Fibroblast of pulmonary artery (primary cell): ENCODE results near the gene CSTF2.

Experiments used
- DNase-seq: peaks from one replicate; pipeline ENCODE4 v3.0.0-alpha.2; 2010; ENCODE audit warnings: low read depth
- H3K4me3 ChIP-seq: replicated peaks from 2 replicates; pipeline ENCODE4 v1.5.1; 2011; ENCODE audit warnings: low read depth, mild to moderate bottlenecking, control low read depth, low read length, moderate library complexity
- TF ChIP-seq, protein P1 (sequence below): IDR thresholded peaks from 2 replicates; pipeline ENCODE4 v1.5.1; 2011; ENCODE audit warnings: mild to moderate bottlenecking, control low read depth, low read length, inconsistent platforms; ENCODE audit errors: missing control alignments

The CSTF2 gene

DNA sequence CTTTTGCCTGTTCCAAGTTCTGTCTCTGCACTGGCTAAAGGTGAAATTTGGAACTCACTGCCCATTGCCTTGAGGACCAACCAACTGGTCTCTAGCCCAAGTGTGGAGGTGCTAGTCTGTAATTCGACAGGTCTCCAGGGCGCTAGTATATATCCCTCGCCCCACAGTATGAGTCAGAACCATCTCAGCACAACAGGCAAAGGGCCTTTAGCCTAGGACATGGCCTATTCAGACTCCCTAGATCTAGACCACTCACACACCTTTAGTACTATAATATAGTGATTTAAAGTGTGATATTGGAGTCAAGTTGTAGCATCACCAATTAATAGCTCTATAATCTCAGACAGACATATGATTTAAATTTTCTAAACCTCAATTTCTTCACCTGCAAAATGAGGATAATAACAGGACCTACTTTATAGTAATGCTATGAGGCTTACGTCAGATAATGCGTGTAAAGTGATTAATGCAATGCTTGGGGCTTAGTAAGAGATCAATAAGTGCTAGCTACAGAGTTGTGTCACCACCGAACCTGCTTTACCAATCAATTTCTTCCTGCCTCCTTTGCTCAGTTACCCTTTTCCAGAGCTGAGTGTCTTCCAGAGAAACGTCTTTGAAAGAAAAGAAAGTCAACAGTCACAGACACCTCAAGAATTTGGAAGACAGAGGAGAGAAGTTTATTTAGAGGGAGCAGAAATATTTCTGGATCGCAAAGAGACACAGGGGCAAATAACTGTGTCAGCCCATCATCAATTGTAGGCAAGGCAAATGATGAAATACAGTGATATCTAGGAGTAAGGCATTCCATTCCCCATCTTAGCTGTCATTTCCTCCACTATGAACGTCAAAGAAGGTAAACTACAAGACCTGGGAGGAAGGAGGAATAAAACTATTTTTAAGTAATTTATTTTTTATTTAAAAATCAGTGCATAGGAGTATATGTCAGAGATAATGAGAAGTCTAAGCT, 51.7 kb downstream of the CSTF2 start:
- peak; percentile 65 for DNase-seq
- TF ChIP-seq, protein P1, sequence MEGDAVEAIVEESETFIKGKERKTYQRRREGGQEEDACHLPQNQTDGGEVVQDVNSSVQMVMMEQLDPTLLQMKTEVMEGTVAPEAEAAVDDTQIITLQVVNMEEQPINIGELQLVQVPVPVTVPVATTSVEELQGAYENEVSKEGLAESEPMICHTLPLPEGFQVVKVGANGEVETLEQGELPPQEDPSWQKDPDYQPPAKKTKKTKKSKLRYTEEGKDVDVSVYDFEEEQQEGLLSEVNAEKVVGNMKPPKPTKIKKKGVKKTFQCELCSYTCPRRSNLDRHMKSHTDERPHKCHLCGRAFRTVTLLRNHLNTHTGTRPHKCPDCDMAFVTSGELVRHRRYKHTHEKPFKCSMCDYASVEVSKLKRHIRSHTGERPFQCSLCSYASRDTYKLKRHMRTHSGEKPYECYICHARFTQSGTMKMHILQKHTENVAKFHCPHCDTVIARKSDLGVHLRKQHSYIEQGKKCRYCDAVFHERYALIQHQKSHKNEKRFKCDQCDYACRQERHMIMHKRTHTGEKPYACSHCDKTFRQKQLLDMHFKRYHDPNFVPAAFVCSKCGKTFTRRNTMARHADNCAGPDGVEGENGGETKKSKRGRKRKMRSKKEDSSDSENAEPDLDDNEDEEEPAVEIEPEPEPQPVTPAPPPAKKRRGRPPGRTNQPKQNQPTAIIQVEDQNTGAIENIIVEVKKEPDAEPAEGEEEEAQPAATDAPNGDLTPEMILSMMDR = no peak
- no peak overlapping the region for H3K4me3 ChIP-seq

DNA sequence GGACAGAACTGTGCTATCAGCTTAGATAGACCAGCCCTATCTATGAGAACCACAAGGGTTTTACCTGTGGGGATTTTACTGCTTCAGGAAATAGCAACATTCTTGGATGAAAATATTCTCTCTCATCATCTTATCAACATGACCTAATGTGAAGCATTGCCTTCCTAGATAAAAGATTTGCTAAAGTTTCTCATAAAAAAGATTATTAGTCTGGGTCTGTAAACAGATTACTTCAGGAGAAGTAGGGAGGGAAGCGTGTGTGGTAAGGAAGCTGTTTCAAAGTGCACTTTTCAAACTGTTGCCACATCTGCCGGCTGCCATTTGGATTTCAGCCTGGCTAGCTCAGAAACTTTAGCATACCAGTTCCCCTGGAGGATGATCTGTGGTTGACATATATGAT, 54.1 kb downstream of the CSTF2 start, which contains the start of gene NOX1:
NOX1 (minus strand) TSS at position 35 of the 400 bp plus-strand sequence. CDS start 220 bp downstream, outside the sequence.
- no peak within 1 kb of the TSS for H3K4me3 ChIP-seq
- TF ChIP-seq, protein P1 = no peak
- DNase-seq = no peak

GRCh38 chrX:100880368-100880767, 60.2 kb downstream of the CSTF2 start:
- no peak overlapping the region for H3K4me3 ChIP-seq

GRCh38 chrX:100883654-100884053, 63.5 kb downstream of the CSTF2 start:
- TF ChIP-seq, protein P1 = no peak
- no peak overlapping the region for H3K4me3 ChIP-seq

More at GRCh38 chrX:100880368-100880767, 60.2 kb downstream of the CSTF2 start:
- TF ChIP-seq, protein P1 = no peak
- no peak for DNase-seq

More at GRCh38 chrX:100883654-100884053, 63.5 kb downstream of the CSTF2 start:
- DNase-seq = no peak
